ENCODE measurements around the gene GNA14. TPM values are rescaled to one million over a fixed set of nuclear protein-coding genes. Genes with fewer than 3 reads are reported as not detected.
A peak's percentile ranks its signal among the peaks of the same experiment; 100 is the strongest.
"Not testable (repeated sequence)": the region's sequence is repeated elsewhere in the genome, so short reads cannot be mapped to it uniquely, and the experiment has no call there.

GNA14 gene
- total RNA-seq (0.26 and 0.50 TPM in 2 replicates), polyA plus RNA-seq (0.25 and 0.52 TPM in 2 replicates), polyA minus RNA-seq (ENCODE audit: low replicate concordance) (not detected in 2 replicates)
- 0.17 and 0.37 TPM in 2 replicates for polyA plus RNA-seq (2012)

DNA sequence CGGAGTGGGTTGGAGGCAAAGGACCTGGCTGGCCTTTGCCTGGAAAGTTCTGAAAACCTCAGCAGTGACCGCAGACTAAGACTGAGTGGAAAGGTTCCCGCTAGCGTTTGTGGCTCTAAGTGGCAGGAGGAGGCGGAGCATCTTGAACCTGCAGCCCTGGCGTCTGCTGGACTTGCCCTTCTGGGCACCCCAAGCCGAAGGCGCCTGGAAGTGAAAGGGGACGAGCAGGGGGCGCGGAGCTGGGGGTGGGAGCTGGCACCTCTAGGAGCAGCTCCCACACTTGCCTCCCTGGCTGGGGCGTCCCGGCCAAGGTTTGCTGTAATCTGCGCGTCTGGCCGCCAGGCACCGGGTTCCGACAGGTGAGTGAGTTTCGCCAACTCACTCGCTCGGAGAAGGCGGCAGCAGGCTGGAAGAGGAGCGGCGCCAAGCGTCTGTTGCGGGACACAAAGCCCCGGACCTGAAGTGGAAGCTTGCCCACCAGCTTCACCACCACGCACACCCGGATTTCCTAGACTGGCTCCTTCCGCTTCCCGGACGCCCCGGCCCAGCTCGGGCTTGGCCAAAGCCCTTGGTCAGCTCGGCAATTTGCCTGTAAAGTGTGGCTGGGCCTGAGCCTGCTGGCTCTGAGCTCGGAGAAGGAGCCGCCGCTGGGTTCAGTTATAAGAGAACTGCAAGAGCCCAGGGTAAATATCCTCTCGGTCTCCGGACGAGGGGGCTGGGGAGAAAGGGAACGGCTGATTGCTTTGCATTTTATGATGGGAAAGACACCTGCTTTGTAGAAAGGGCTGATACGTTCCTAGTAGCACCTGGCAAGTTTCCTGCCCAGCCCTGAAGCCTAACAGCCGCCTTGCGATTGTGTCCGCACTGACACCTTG is at the start of gene GNA14:
GNA14 (minus strand) TSS at position 89 of the 875 bp plus-strand sequence. CDS start 529 bp downstream, outside the sequence.
- Histone ChIP-seq H3K27me3 (ENCODE audit: control insufficient read depth, insufficient read depth, low read length) (peaks cover 25% of the 10 kb centered on the region), H3K4me3 (replicated peaks in 1 of 4; ENCODE audit: control extremely low read depth in 1 of 4, insufficient read depth in 1 of 4, low read depth in 3 of 4, low read length in 4 of 4) (peak within 1 kb of the TSS; percentile 19 to 59 (median 51)), H3K36me3 (ENCODE audit: control insufficient read depth, insufficient read depth, low read length) (no peaks in the 10 kb centered on the region), H3K4me1 (ENCODE audit: control insufficient read depth, extremely low read depth, insufficient read depth, low read length) (peaks cover 2% of the 10 kb centered on the region), H3K4me2 (ENCODE audit: extremely low read depth, insufficient read depth, low read length) (peak within 1 kb of the TSS; percentile 87), H2AFZ (ENCODE audit: low read length) (peak within 1 kb of the TSS; percentile 55), H3K9ac (ENCODE audit: insufficient read depth, low read length) (no peak within 1 kb of the TSS), H3K27ac (ENCODE audit: insufficient read depth, low read length) (no peak within 1 kb of the TSS), H4K20me1 (ENCODE audit: control insufficient read depth, extremely low read depth, insufficient read depth, low read length) (no peaks in the 10 kb centered on the region), H3K9me3 (ENCODE audit: control insufficient read depth, insufficient read depth, low read depth, low read length) (no peaks in the 10 kb centered on the region), H3K79me2 (ENCODE audit: control insufficient read depth, insufficient read depth, low read length) (no peaks in the 10 kb centered on the region)
- peak; percentile 22 to 26 for DNase-seq (ENCODE audit: low read depth in 2 of 2)
- TF ChIP-seq EZH2 (IDR thresholded peaks at IDR 0.05; ENCODE audit: low read length, missing control alignments), result peak; percentile 86
- TF ChIP-seq, protein P1, sequence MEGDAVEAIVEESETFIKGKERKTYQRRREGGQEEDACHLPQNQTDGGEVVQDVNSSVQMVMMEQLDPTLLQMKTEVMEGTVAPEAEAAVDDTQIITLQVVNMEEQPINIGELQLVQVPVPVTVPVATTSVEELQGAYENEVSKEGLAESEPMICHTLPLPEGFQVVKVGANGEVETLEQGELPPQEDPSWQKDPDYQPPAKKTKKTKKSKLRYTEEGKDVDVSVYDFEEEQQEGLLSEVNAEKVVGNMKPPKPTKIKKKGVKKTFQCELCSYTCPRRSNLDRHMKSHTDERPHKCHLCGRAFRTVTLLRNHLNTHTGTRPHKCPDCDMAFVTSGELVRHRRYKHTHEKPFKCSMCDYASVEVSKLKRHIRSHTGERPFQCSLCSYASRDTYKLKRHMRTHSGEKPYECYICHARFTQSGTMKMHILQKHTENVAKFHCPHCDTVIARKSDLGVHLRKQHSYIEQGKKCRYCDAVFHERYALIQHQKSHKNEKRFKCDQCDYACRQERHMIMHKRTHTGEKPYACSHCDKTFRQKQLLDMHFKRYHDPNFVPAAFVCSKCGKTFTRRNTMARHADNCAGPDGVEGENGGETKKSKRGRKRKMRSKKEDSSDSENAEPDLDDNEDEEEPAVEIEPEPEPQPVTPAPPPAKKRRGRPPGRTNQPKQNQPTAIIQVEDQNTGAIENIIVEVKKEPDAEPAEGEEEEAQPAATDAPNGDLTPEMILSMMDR (conservative IDR thresholded peaks at IDR 0.05 in 1 of 2, IDR thresholded peaks at IDR 0.05 in 1 of 2; ENCODE audit: low read depth in 1 of 2, low read length in 2 of 2), result peak in 1 of 2 donors; percentile 19

DNA sequence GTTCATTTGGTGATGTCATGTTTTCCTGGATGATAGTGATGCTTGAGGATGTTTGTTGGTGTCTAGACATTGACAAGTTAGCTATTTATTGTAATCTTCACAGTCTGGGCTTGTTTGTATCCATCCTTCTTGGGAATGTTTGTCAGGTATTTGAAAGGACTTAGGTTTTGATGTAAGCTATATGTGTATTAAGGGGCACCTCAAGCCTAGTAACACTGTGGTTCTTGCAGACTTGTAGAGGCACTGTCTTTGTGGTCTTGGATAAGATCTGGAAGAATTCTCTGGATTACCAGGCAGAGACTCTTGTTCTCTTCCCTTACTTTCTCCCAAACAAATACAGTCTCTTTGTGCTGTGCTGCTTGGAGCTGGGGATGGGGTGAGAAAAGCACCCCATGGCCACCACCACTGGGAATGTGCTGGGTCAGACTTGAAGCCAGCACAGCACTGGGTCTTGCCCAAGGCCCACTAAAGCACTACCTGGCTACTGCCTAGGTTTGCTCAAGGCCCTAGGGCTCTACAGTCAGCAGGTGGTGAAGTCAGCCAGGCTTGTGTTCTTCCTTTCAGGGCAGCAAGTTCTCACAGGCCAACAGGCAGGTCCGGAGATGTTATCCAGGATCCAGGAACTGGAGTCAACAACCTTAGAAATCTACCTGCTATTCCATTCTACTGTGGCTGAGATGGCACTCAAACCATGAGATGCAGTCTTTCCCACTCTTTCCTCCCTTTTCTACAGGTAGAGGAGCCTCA is 49.3 kb upstream of the GNA14 start:
- Histone ChIP-seq H3K27me3 (ENCODE audit: control insufficient read depth, insufficient read depth, low read length) (no peaks in the 10 kb centered on the region), H3K4me3 (replicated peaks in 1 of 4; ENCODE audit: control extremely low read depth in 1 of 4, insufficient read depth in 1 of 4, low read depth in 3 of 4, low read length in 4 of 4) (no peak overlapping the region), H3K36me3 (ENCODE audit: control insufficient read depth, insufficient read depth, low read length) (no peaks in the 10 kb centered on the region), H3K9me3 (ENCODE audit: control insufficient read depth, insufficient read depth, low read depth, low read length) (no peaks in the 10 kb centered on the region), H3K9ac (ENCODE audit: insufficient read depth, low read length) (no peak overlapping the region), H3K4me1 (ENCODE audit: control insufficient read depth, extremely low read depth, insufficient read depth, low read length) (no peaks in the 10 kb centered on the region), H3K79me2 (ENCODE audit: control insufficient read depth, insufficient read depth, low read length) (no peaks in the 10 kb centered on the region), H3K4me2 (ENCODE audit: extremely low read depth, insufficient read depth, low read length) (no peak overlapping the region), H2AFZ (ENCODE audit: low read length) (no peak overlapping the region), H3K27ac (ENCODE audit: insufficient read depth, low read length) (no peak overlapping the region), H4K20me1 (ENCODE audit: control insufficient read depth, extremely low read depth, insufficient read depth, low read length) (no peaks in the 10 kb centered on the region)
- DNase-seq (ENCODE audit: low read depth in 2 of 2), result no peak
- TF ChIP-seq, protein P1 (conservative IDR thresholded peaks at IDR 0.05 in 1 of 2, IDR thresholded peaks at IDR 0.05 in 1 of 2; ENCODE audit: low read depth in 1 of 2, low read length in 2 of 2), result no peak
- no peak for TF ChIP-seq EZH2 (IDR thresholded peaks at IDR 0.05; ENCODE audit: low read length, missing control alignments)

DNA sequence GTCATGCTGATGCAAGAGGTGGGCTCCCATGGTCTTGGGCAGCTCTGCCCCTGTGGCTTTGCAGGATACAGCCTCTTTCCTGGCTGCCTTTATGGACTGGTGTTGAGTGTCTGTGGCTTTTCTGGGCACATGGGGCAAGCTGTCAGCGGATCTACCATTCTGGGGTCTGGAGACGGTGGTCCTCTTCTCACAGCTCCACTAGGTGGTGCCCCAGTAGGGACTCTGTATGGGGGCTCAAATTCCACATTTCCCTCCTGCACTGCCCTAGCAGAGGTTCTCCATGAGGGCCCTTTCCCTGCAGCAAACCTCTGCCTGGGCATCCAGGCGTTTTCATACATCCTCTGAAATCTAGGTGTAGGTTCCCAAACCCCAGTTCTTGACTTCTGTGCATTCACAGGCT is 42.6 kb upstream of the GNA14 start:
- H3K4me2 ChIP-seq (ENCODE audit: extremely low read depth, insufficient read depth, low read length); DNase-seq (ENCODE audit: low read depth in 2 of 2); H3K9ac ChIP-seq (ENCODE audit: insufficient read depth, low read length); H3K9me3 ChIP-seq (ENCODE audit: control insufficient read depth, insufficient read depth, low read depth, low read length); H3K27ac ChIP-seq (ENCODE audit: insufficient read depth, low read length); H3K4me3 ChIP-seq (replicated peaks in 1 of 4; ENCODE audit: control extremely low read depth in 1 of 4, insufficient read depth in 1 of 4, low read depth in 3 of 4, low read length in 4 of 4); H3K4me1 ChIP-seq (ENCODE audit: control insufficient read depth, extremely low read depth, insufficient read depth, low read length); H3K27me3 ChIP-seq (ENCODE audit: control insufficient read depth, insufficient read depth, low read length); H4K20me1 ChIP-seq (ENCODE audit: control insufficient read depth, extremely low read depth, insufficient read depth, low read length); H3K79me2 ChIP-seq (ENCODE audit: control insufficient read depth, insufficient read depth, low read length); H3K36me3 ChIP-seq (ENCODE audit: control insufficient read depth, insufficient read depth, low read length); H2AFZ ChIP-seq (ENCODE audit: low read length): not testable (repeated sequence)

DNA sequence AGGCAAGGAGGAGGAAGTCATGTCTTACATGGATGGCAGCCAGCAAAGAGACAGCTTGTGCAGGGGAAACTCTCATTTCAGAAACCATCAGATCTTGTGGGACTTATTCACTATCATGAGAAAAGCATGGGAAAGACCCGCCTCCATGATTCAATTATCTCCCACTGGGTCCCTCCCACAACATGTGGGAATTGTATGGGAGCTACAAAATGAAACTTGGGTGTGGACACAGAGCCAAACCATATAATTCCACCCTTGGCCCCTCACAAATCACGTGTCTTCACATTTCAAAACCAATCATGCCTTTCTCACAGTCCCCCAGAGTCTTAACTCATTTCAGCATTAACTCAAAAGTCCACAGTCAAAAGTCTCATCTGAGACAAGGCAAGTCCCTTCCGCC is 42.0 kb upstream of the GNA14 start:
- H3K27me3 ChIP-seq (ENCODE audit: control insufficient read depth, insufficient read depth, low read length); H3K9ac ChIP-seq (ENCODE audit: insufficient read depth, low read length); H3K9me3 ChIP-seq (ENCODE audit: control insufficient read depth, insufficient read depth, low read depth, low read length); H4K20me1 ChIP-seq (ENCODE audit: control insufficient read depth, extremely low read depth, insufficient read depth, low read length); H2AFZ ChIP-seq (ENCODE audit: low read length); H3K4me1 ChIP-seq (ENCODE audit: control insufficient read depth, extremely low read depth, insufficient read depth, low read length); DNase-seq (ENCODE audit: low read depth in 2 of 2); H3K27ac ChIP-seq (ENCODE audit: insufficient read depth, low read length); H3K4me2 ChIP-seq (ENCODE audit: extremely low read depth, insufficient read depth, low read length); H3K4me3 ChIP-seq (replicated peaks in 1 of 4; ENCODE audit: control extremely low read depth in 1 of 4, insufficient read depth in 1 of 4, low read depth in 3 of 4, low read length in 4 of 4); H3K36me3 ChIP-seq (ENCODE audit: control insufficient read depth, insufficient read depth, low read length); H3K79me2 ChIP-seq (ENCODE audit: control insufficient read depth, insufficient read depth, low read length): not testable (repeated sequence)

DNA sequence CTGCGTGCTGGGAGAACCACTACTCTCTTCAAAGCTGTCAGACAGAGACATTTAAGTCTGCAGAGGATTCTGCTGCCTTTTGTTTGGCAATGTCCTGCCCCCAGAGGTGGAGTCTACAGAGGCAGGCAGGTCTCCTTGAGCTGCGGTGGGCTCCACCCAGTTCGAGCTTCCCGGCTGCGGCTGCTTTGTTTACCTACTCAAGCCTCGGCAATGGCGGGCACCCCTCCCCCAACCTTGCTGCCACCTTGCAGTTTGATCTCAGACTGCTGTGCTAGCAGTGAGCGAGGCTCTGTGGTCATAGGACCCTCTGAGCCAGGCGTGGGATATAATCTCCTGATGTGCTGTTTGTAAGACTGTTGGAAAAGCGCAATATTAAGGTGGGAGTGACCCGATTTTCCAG is 39.6 kb upstream of the GNA14 start:
- not testable (repeated sequence) for DNase-seq (ENCODE audit: low read depth in 2 of 2); H3K9ac ChIP-seq (ENCODE audit: insufficient read depth, low read length); H2AFZ ChIP-seq (ENCODE audit: low read length); H3K4me3 ChIP-seq (replicated peaks in 1 of 4; ENCODE audit: control extremely low read depth in 1 of 4, insufficient read depth in 1 of 4, low read depth in 3 of 4, low read length in 4 of 4); H3K79me2 ChIP-seq (ENCODE audit: control insufficient read depth, insufficient read depth, low read length); H3K9me3 ChIP-seq (ENCODE audit: control insufficient read depth, insufficient read depth, low read depth, low read length); H3K27ac ChIP-seq (ENCODE audit: insufficient read depth, low read length); H4K20me1 ChIP-seq (ENCODE audit: control insufficient read depth, extremely low read depth, insufficient read depth, low read length); H3K4me2 ChIP-seq (ENCODE audit: extremely low read depth, insufficient read depth, low read length); H3K36me3 ChIP-seq (ENCODE audit: control insufficient read depth, insufficient read depth, low read length); H3K4me1 ChIP-seq (ENCODE audit: control insufficient read depth, extremely low read depth, insufficient read depth, low read length); H3K27me3 ChIP-seq (ENCODE audit: control insufficient read depth, insufficient read depth, low read length)

Measured in fibroblast of lung (primary cell).